MV-4-11 (cell line): ENCODE data around the gene ARSG.
"Not testable (repeated sequence)": the region's sequence is repeated elsewhere in the genome, so short reads cannot be mapped to it uniquely, and the experiment has no call there.

Source experiments
- DNase-seq: peaks from one replicate; lab custom pipeline; 2025; lab: John Stamatoyannopoulos, UW

ARSG gene

DNA sequence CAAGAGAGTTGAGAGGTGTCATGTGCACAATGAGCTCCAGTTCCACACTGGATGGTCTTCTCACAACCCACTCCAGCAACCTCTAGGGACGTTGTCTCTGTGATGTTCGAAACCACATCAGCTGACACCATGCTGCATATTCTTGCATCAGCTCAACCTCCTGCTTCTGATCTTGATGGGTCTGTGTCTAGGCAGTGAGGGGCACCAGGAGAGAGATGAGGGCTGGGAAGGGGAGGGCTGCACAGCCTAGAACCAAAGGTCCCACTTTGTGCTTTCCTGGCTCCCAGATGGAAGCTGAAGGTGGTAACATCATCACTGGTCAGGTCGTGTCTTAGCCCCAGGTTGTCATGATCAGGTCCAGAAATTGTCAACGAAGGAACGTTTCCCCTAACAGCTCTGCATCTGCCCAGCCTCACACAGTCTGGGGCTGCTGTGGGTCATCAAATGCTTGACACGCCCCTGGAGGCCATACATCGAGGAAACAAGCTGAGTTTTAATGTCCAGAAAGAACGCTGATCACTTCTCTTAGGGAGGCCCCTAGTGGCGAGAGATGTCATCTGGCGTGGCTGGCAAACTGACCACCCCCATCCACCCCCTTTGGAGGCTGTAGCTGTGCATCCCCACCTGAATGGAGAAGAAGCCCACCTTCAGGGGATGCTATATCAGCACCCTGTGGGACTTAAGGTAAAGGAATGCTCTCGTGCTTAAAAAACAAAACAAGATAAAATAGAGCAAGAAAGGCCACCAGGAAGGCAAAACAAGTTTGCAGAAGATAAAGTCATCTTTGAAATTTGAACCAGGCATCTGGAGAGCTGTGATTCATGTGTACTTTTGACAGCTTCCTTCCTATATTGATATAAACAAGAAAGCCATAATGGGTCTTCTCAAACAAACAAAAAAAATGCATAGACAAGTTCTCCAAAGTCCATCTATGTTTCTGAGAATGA lies 107.7 kb downstream of the ARSG start:
- peak; percentile 68 for DNase-seq

DNA sequence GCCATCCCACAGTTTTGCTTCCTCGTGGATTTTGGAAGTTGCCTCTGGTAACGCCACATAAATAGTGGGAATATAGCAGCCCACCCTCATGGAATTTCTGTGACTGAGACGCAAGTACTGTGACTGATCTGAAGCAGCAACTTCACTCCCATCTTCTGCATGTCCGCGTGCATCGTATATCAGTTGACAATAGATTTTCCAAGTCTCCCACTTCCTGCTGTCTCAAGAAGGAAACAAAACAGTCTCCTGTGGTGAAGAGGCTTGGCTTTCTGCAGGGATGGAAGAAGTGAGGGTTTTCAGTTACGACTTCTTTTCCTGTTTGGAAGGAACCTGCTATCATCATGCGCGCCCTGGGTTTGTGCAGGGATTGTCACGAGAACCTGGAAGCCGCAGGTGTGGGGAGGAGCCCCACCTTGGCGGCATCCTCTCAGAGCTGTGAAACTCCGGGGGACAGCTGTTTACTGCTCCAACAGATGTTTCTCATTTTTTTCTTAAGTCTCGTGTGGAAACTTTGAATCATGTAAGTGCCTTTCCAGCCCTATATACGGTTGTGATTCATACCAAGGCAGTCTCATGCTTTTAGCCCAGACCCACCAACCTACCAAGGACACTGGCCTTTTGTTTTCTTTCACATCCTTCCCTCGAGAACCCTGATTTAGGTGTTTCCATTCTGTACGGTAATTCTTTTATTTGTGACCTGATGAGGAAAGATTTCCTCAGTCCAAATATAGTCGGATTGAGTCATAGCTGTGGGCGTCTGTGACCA lies 108.5 kb downstream of the ARSG start:
- DNase-seq: peak; percentile 54

DNA sequence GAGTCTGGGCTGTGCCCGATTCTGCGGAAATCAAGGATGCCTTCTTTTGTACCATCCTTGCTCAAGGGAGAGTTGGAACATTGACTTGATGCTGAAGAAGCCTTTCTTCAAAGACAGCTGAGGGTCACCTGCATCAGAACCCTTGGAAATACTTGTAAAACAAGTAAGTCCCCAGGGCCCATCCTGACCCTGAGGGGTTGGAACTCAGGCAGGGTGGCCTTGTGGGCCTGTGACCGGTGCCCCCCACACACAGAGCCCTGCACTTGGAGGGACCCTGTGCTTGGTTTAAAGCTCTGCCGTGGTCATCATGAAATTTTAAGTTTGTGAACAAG lies 109.1 kb downstream of the ARSG start:
- no peak for DNase-seq

DNA sequence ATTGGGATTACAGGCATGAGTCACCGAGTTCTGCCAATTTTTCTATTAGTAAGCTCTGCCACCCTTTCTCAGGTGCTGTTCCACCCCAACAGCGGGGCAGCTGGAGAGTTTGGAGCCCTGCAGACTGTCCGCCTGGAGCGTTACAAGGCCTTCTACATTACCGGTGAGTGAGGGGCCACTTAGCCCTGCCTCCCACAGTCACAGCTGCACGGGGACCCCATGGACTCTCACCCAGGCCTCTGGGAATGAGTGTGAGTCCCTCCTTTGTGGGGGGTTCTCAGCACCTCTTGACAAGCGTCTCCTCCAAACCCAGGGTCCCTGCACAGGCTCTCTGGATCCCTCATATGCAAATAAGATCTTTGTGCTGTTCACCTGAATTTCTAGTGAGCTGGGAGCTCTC lies 110.0 kb downstream of the ARSG start:
- DNase-seq: no peak

DNA sequence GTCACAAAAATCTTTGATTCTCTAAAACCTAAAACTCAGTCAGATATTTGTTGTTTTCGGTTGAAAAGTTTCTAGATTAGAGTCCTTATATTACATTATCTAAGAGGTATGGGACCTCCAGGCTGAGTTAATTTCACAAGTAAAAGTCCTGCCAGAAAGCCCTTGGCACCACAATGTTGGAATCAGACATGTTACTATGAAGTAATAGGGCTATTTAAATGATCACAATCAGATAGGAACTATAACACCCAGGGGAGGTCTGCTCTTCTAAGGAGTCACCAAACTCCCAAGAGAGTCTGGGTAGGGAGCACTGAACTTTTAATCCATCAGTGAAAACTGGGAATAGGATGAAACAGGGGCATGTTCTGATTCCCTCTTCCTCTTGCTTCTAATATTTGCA lies 111.8 kb downstream of the ARSG start:
- no peak for DNase-seq

DNA sequence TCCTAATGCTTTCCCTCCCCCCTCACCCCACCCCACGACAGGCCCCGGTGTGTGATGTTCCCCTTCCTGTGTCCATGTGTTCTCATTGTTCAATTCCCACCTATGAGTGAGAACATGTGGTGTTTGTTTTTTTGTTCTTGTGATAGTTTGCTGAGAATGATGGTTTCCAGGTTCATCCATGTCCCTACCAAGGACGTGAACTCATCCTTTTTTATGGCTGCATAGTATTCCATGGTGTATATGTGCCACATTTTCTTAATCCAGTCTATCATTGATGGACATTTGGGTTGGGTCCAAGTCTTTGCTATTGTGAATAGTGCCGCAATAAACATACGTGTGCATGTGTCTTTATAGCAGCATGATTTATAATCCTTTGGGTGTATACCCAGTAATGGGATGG lies 112.5 kb downstream of the ARSG start:
- DNase-seq: not testable (repeated sequence)

DNA sequence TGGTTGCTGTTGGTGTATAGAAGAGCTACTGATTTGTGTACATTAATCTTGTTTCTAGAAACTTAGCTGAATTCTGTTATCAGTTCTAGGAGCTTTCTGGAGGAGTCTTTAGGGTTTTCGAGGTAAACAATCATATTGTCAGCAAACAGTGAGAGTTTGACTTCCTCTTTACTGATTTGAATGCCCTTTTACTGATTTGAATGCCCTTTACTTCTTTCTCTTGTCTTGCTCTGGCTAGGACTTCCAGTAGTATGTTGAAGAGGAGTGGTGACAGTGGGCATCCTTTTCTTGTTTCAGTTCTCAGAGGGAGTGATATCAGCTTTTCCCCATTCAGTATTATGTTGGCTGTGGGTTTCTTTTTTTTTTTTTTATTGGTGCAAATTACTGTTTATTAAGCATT lies 116.4 kb downstream of the ARSG start:
- DNase-seq: not testable (repeated sequence)

DNA sequence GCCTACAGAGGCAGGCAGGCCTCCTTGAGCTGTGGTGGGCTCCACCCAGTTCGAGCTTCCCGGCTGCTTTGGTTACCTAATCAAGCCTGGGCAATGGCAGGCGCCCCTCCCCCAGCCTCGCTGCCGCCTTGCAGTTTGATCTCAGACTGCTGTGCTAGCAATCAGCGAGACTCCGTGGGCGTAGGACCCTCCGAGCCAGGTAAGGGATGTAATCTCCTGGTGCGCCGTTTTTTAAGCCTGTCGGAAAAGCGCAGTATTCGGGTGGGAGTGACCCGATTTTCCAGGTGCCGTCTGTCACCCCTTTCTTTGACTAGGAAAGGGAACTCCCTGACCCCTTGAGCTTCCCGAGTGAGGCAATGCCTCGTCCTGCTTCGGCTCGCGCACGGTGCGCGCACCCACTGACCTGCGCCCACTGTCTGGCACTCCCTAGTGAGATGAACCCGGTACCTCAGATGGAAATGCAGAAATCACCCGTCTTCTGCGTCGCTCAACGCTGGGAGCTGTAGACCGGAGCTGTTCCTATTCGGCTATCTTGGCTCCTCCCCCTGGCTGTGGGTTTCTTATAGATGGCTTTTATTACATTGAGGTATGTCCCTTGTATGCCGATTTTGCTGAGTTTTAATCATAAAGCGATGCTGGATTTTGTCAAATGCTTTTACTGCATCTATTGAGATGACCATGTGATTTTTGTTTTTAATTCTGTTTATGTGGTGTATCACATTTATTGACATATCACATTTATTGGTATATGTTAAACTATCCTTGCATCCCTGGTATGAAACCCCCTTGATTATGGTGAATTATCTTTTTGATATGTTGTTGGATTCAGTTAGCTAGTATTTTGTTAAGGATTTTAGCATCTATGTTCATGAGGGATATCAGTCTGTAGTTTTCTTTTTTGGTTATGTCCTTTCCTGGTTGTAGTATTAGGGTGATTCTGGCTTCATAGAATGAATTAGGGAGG lies 122.6 kb downstream of the ARSG start:
- DNase-seq: peak; percentile 38

DNA sequence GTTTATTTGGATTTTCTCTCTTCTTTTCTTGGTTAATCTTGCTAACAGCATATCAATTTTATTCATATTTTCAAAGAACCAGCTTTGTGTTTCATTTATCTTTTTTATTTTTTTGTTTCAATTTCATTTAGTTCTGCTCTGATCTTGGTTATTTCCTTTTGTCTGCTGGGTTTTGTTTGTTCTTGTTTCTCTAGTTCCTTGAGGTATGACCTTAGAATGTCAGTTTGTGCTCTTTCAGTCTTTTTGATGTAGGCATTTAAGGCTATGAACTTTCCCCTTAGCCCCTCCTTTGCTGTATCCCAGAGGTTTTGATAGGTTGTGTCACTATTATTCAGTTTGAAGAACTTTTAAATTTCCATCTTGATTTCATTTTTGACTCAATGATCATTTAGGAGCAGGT lies 123.6 kb downstream of the ARSG start:
- DNase-seq: not testable (repeated sequence)

DNA sequence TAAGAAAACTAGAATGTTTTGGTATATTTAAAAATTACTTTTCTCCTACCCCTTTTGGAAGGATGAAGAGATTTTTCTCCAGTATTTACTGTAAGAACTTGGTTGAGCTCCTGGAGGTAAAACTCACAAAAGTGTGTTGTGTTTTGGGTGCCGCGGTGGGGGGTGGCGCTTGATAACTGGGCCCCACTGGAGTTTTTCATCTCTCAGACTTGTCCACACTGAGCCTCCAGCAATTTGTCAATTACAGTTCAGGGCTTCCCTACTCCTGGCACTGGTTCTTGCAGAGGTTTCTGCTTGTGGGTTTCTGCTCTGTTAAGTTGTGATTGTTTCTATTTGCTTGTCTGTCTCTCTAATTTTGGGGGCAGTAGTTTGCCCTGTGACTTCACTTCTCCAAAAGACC lies 126.0 kb downstream of the ARSG start:
- DNase-seq: no peak

DNA sequence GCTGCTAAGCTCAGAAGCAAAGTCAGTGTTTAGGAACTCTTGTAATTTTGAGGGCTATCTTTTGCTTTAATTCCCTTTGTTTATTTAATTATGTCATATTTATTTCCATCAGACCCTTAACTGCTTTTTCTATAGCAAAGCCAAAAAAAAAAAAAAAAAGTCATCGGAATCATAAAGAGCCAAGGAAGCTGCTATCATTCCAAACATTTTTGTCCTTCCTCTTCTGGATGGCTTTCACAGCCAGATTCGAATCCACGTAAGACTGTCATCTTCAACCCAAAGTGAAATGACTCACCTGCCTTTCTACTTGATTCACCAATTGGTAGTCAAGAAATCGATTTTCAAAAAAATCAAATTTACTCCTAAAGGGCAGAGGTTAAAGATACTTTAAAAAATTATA lies 127.6 kb downstream of the ARSG start:
- no peak for DNase-seq

DNA sequence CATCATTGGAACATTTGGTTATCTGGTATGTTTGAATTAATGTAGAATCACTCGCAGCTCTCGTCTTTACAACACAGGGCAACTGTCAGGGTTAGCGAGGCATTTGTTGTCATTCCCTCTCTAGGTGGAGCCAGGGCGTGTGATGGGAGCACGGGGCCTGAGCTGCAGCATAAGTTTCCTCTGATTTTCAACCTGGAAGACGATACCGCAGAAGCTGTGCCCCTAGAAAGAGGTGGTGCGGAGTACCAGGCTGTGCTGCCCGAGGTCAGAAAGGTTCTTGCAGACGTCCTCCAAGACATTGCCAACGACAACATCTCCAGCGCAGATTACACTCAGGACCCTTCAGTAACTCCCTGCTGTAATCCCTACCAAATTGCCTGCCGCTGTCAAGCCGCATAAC lies 128.8 kb downstream of the ARSG start:
- no peak for DNase-seq

DNA sequence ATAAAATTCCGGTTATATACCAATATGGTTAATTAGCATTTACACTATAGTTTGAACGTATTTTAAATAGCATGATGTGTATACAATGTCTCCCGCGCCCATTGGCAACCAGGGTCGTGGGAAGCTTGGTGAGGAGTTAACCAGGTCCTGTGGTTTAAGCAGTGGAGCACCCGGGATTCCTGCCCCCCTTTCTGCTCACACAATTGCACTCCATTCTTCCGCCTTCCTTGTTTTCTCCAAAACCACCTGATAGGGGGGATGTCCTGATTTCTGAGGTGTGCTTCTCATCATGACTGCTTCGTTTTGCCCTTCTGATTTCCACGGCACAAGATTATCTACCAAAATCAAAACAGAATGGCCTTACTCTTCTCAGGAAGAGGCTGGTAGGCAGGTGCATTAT lies 130.2 kb downstream of the ARSG start:
- DNase-seq: no peak

DNA sequence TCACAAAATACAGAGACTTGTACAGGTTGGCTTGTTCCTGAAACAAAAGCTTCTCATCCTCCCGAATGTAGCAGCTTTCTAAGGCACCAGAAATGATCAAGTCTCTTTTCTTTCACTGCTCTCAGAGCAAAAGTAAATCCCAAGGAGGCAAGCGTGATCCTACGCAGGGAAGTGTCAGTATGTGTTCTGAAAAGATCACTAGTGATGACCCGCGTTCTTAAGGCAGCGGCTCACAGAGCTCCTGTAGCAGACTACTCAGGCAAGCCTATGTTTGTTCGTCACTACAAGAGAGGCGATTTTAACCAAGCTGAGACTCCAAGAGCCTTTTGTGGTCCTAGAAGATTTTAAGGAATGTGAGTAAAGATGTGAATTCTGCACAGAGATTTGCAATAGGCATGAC lies 131.5 kb downstream of the ARSG start:
- no peak for DNase-seq

DNA sequence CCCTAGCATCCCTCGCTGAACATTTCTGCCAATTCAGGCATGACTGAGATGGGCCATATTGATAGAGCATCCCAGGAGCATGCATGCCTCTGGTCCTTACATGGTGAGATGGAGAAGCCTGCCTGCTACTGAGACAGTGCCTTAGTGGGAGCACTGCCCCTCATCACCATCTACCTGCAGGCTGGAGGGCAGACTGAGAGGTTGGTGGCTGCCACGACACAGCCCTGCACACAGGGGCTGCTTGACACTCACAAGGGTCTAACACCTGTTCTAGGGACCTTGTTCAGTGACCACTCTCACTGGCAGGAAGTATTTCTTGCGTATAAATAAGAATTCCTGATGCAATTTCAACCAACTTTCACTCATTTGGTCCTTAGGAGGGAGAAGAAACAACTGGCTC lies 132.0 kb downstream of the ARSG start:
- no peak for DNase-seq

DNA sequence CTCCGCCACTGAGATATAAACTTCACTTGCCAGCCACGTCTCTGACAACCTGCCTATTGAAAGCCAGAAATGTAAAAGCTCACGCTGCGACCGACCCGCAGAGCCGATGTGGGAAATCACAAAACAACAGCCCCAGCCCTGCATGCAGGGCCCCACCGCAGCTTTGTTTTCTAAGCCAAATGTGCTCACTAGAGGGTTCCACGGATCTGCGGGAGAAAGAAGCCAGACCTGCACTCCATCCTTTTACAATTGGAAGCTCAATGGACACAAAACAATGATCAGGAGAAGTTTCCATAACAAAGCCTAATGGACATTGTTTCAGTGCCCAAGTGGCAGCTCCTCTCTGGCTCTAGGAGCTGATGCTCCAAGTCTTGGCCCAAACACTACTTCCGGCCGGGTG lies 132.9 kb downstream of the ARSG start:
- no peak for DNase-seq

DNA sequence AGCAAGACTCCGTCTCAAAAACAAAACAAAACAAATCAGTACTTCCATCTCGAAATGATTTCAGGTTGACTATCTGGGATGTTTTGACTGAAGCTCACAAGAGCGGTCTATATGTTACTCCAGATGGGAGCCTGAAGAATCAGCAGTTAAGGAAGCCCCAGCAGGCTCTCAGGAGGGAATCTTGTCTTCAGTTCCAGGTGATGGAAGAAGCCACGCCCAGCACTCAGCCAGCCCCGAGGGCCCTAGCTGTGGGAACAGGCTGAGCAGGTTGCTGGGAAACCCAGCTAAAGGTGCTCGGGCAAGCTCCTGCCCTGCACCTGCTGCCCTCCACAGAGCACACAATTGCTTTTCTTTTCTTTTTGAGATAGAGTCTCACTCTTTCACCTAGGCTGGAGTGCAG lies 133.6 kb downstream of the ARSG start:
- no peak for DNase-seq

DNA sequence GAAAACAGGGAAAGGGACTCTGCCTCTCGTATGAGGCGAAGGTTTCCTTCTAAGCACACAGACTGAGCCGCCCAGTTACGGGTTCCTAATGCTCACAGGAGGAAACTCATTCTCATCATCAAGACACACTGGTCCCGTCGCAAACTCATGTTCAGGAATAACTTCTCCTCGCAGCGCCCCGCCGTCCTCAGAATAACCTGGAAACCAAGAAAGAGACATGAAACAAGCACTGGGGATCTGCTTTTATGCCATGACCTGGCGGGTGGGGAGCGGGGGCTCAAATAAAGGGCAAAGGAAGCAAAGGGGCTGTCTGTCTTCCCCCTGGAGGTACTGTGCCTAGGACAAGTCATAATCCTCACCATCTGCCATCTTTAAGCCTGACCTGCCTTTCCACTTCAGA lies 134.7 kb downstream of the ARSG start:
- DNase-seq: no peak

DNA sequence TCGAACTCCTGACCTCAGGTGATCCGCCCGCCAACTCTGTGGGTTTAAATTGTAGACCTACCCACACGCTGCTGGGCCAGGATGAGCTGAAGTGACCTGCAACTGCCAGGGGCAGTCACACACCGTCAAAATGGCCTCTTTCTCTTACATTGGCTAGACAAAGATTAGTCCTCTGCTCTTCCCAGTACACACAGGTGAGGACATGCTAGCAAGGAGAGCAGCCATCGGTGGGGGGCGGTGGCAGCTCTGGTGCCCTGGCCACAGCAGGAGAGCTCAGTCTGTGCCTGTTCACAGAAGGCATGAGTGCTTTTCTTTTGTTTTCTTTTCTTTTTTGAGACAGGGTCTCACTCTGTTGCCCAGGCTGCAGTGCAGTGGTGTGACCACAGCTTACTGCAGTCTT lies 136.3 kb downstream of the ARSG start:
- DNase-seq: no peak

DNA sequence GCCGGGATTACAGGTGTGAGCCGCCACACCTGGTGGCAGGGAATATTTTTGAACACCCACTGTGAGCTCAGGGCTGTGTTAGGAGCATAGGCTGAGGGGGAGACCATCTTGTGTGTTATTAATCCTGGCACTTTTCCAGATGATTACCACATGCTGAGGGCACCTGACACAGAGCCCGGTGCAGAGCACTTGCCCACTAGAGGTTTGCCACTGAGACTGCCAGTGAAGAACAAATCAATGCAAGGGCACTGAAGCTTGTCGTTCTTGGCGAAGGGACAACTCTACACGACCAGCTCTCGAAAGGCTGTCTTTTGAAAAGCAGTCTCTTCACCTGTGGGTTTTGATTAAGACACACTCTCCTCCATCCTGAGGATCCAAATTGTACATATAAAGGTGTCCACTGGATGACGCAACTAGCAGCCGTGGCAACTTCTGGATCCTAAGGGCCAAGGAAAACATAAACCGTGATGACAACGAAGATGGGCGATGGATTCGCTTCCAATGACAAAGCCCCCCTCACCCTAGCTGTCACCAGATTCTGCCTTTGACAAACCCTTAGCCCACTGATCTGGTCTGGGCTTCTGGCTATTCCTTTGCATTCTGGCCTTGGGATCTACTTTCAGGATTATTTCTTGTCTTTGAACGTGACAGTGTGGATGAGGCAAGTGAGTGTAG lies 137.3 kb downstream of the ARSG start:
- no peak for DNase-seq

DNA sequence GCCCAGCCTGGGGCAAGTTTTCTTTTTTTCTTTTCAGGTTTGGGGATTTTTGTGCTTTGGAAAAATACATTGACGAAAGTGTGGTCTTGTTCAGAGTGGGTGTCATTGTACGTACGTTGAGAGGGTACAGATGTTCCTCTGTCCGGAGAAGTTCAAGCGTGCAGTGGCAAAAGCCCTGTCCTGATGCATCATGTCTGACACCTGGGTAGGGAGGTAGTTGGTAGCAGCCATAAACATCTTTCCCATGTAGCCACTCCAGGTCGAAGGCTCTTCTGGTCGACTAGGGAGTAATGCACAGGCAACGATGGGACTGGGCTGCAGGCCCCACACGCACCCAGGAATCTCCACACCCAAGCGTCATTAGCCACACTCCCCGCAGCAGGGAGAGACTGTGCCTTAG lies 138.6 kb downstream of the ARSG start:
- DNase-seq: no peak
